GM13976 (cell line): ENCODE data around the gene BAIAP2L1.

Experiments
- DNase-seq: peaks from one replicate; pipeline ENCODE4 v3.0.0; 2012; ENCODE audit warnings: low spot score
- in situ Hi-C: fragments of 300-500 bp; cut with MboI; formaldehyde crosslinking; loops from one replicate; pipeline ENCODE4 v1.12.0; 2022; ENCODE audit warnings: low sequenced_read_pairs, mixed read lengths, inconsistent platforms; ENCODE audit not compliant: unreplicated experiment
- TF ChIP-seq, protein P1 (sequence below): IDR thresholded peaks from 2 replicates; pipeline ENCODE4 v1.5.1; 2012; ENCODE audit warnings: borderline replicate concordance, mild to moderate bottlenecking; ENCODE audit not compliant: insufficient read depth; ENCODE audit errors: extremely low read depth, missing control alignments, control extremely low read depth

The BAIAP2L1 gene

DNA sequence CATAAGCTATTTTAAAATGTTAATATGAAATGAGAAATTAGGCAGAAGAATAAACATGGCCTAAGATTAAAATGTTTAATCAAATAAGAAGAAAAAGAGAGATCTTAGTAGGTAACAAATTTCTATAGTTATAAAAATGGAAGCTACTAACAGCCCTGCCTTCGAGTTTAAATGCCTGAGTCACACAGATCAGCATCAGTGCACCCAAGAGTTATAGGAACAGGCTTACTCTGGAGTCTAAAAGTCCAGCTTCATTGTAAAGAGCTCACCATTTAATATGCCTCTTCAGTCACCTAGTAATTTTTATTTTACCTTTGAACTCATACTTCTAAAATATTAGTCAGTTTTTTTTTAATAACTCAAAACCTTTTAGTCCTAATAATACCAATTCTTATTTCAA lies 66.8 kb downstream of the BAIAP2L1 start:
- TF ChIP-seq, protein P1, sequence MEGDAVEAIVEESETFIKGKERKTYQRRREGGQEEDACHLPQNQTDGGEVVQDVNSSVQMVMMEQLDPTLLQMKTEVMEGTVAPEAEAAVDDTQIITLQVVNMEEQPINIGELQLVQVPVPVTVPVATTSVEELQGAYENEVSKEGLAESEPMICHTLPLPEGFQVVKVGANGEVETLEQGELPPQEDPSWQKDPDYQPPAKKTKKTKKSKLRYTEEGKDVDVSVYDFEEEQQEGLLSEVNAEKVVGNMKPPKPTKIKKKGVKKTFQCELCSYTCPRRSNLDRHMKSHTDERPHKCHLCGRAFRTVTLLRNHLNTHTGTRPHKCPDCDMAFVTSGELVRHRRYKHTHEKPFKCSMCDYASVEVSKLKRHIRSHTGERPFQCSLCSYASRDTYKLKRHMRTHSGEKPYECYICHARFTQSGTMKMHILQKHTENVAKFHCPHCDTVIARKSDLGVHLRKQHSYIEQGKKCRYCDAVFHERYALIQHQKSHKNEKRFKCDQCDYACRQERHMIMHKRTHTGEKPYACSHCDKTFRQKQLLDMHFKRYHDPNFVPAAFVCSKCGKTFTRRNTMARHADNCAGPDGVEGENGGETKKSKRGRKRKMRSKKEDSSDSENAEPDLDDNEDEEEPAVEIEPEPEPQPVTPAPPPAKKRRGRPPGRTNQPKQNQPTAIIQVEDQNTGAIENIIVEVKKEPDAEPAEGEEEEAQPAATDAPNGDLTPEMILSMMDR = no peak
- in situ Hi-C loops = no loop called here
- no peak for DNase-seq

DNA sequence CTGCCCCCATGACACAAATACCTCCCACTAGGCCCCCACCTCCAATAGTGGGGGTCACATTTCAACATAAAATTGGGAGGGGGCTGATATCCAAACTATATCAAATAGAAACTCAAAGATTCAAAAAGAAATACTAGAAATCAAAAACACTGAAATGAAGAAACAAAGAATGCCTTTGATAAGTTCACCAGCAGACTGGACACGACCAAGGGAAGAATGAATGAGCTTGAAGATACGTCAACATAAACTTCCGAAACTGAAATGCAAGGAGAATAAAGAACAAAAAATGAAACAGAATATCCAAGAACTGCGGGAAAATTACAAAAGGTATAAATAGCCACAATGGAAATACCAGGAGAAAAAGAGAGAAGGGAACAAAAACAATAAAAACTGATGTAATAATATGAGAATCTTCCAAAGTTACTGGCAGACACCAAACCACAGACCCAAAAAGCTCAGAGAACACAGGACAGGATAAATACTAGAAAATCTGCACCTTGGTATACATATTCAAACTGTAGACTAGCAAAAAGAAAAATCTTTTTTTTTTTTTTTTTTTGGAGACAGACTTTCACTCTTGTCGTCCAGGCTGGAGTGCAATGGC lies 69.9 kb downstream of the BAIAP2L1 start:
- in situ Hi-C loops = no loop called here
- TF ChIP-seq, protein P1 = no peak
- DNase-seq = no peak

GRCh38 chr7:98329791-98330373 lies 71.0 kb downstream of the BAIAP2L1 start:
- in situ Hi-C loops = no loop called here
- TF ChIP-seq, protein P1 = no peak
- DNase-seq = no peak

DNA sequence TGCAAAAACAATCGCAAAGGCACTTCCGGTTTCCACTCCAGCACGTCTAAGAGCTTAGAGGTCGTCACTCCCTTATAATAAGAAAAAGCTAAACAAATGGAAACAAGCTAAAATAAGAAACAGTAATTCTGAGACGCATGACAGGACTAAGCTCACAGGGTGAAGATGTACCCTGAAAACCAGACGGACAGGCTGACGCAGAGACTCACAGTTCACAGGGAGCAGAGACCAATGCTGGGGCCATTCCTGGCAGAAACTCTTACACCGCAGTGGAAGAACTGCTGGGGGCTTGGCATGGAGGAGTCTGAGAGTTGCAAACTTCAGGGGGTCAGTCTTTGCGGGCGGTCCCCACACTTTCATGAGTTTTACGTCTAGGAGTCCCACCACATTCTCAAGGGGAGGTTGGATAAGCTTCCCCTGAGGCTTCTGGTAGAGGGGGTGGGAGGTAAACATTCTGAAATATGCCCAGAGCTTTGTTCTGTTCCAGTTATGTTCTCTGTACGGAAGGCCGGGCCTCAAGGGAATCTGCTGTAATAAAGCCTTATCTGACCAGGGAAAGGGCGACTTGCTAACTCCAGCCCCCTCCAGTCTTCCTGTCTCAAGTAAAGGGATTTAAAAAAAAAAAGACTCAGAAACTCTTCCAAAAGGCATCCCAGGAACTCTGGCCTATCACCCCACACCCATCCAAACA lies 71.6 kb downstream of the BAIAP2L1 start:
- in situ Hi-C loops = no loop called here
- DNase-seq = no peak
- TF ChIP-seq, protein P1 = no peak

DNA sequence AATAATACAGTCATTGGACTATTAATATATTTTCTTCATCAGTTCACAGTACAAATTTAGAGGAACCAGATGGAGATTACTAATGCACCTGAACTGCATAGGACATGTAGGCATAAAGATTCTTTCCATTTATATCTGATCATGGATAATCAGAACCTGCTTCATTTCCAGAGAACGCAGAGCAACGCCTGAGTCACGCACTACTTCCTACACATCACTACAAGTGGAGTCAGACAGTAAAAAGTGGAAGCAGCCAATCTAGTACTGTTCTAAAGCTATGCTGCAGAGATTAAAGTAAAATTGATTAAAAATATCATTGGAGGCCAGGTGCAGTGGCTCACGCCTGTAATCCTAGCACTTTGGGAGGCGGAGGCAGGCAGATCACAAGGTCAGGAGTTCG lies 76.1 kb downstream of the BAIAP2L1 start:
- no peak for DNase-seq
- TF ChIP-seq, protein P1 = no peak
- in situ Hi-C loops = no loop called here

DNA sequence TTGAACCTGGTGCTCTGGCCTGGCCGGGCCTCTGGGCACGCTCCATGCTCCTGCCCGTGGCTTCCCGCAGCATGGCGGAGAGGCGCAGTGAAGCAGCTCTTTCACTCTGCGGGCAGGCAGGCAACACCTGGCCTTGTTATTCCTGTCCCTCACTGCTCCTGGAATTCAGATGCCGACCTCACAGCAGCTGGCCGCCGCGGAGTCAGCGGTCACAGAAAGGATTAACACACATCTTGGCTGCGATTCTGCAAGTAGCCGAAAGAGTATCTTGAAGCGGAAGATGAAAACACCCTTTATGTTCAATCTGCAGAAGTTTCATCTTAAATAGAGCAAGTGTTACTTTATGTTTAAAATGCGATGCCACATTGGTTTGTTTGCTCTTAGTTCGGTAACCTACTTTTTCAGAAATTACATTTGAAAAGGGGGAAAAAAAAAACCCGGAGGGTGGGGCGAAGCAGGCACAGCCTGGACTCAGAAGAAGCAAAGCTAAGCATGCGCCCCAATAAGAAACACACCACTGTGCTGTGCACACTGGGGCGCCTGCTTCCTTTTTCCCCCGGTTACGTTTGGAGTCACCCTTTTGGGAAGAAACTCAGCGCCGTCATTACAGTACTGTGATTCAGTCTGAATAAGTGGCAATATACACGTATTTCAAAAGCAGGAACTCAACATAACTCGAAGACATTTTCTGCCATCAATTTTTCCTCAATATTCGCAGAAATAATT lies 77.1 kb downstream of the BAIAP2L1 start:
- in situ Hi-C loops = no loop called here
- DNase-seq = no peak
- TF ChIP-seq, protein P1 = no peak
